ENCODE results near the gene LZTS2. TPM values are rescaled to one million over a fixed set of nuclear protein-coding genes. Genes with fewer than 3 reads are reported as not detected.

LZTS2 gene
- total RNA-seq, 1 experiment from 2014 or later, result 93.0 TPM

GRCh38 chr10:100986952-100987684 lies 12.5 kb upstream of the LZTS2 start, which contains the start of the genes MRPL43 and TWNK:
Gene MRPL43 (minus strand): TSS chr10:100987497. CDS start chr10:100987443, 54 bp downstream.
Gene TWNK (plus strand): TSS chr10:100987543. CDS start chr10:100988211, 668 bp downstream.
- peaks cover 62% of the 10 kb centered on the region for H3K79me2 ChIP-seq (ENCODE audit: insufficient read depth, low read length)
- DNase-seq (ENCODE audit: low read depth, low spot score), result peak; percentile 68
- TF ChIP-seq TCF7L2 (IDR thresholded peaks at IDR 0.05; ENCODE audit: borderline replicate concordance, extremely low read depth, insufficient read depth, insufficient read length) (peak; percentile 18), ZFX (IDR thresholded peaks at IDR 0.05) (peak; percentile 79), EZH2phosphoT487 (IDR thresholded peaks at IDR 0.05; ENCODE audit: borderline replicate concordance) (no peak), POLR2A (IDR thresholded peaks at IDR 0.05; ENCODE audit: borderline replicate concordance, extremely low read depth, insufficient read depth, insufficient read length) (peak; percentile 85), YY1 (IDR thresholded peaks at IDR 0.05; ENCODE audit: extremely low read depth, insufficient replicate concordance, low read depth, low read length) (peak; percentile 68), POLR2AphosphoS5 (IDR thresholded peaks at IDR 0.05; ENCODE audit: low read depth, low read length) (peak; percentile 91)
- TF ChIP-seq, protein P1, sequence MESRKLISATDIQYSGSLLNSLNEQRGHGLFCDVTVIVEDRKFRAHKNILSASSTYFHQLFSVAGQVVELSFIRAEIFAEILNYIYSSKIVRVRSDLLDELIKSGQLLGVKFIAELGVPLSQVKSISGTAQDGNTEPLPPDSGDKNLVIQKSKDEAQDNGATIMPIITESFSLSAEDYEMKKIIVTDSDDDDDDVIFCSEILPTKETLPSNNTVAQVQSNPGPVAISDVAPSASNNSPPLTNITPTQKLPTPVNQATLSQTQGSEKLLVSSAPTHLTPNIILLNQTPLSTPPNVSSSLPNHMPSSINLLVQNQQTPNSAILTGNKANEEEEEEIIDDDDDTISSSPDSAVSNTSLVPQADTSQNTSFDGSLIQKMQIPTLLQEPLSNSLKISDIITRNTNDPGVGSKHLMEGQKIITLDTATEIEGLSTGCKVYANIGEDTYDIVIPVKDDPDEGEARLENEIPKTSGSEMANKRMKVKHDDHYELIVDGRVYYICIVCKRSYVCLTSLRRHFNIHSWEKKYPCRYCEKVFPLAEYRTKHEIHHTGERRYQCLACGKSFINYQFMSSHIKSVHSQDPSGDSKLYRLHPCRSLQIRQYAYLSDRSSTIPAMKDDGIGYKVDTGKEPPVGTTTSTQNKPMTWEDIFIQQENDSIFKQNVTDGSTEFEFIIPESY (IDR thresholded peaks at IDR 0.05; ENCODE audit: extremely low read depth, insufficient replicate concordance, low read length), result no peak
- H3K9me3 ChIP-seq (ENCODE audit: control insufficient read depth in 1 of 2, insufficient read depth in 1 of 2, low read depth in 1 of 2, low read length in 2 of 2), result no peaks in the 10 kb centered on the region
- peak within 1 kb of the TSS; percentile 84 for H3K27ac ChIP-seq (ENCODE audit: low read depth, low read length)
- H4K20me1 ChIP-seq (ENCODE audit: insufficient read depth), result no peaks in the 10 kb centered on the region; the same call in 1 of the 2 replicates
- no TSS peak for BruUV-seq (replicated peaks)
- peaks cover 27 to 32% of the 10 kb centered on the region in 2 experiments for H3K36me3 ChIP-seq (ENCODE audit: control insufficient read depth in 1 of 2, insufficient read depth in 2 of 2, low read length in 2 of 2)
- peak; percentile 86 for ATAC-seq
- ChIA-PET CTCF (interaction anchor here (0.6 to 1.5 kb wide), 2 partner anchors 10 to 11 kb away, joined by 3 to 6 read pairs; no protein-coding TSS in a partner anchor), RAD21 (ENCODE audit: low non-redundant PET in 1 of 2, low total read pairs in 2 of 2, uncharacterized antibody in 2 of 2, unreplicated experiment in 2 of 2) (no interaction called here), POLR2A (interaction anchor here (1.0 to 1.6 kb wide), 2 partner anchors 11 to 27 kb away, joined by 3 to 6 read pairs; no protein-coding TSS in a partner anchor)
- H3K27me3 ChIP-seq (ENCODE audit: insufficient read depth, low read length), result no peaks in the 10 kb centered on the region
- H3K9ac ChIP-seq (ENCODE audit: low read length), result peak within 1 kb of the TSS; percentile 96
- no peaks in the 10 kb centered on the region for H3K9me2 ChIP-seq (ENCODE audit: insufficient read depth)
- H3K4me2 ChIP-seq (ENCODE audit: low read length), result peak within 1 kb of the TSS; percentile 96
- intact Hi-C loops (cut with micrococcal nuclease), result no loop called here
- peak within 1 kb of the TSS; percentile 41 for H2AFZ ChIP-seq (ENCODE audit: low read depth, low read length, poor library complexity, severe bottlenecking)
- H3K4me3 ChIP-seq (replicated peaks in 1 of 2; ENCODE audit: low read depth in 1 of 2, low read length in 2 of 2), result peak within 1 kb of the TSS; percentile 82 to 96
- H3K4me1 ChIP-seq (ENCODE audit: control insufficient read depth in 1 of 2, insufficient read depth in 2 of 2, low read length in 2 of 2), result peaks cover 10 to 28% of the 10 kb centered on the region in 2 experiments; a peak in 3 of 4 replicates
